UCSD-AML1 (cell line): ENCODE results near the gene RNF112.

ENCODE experiments used
- DNase-seq: peaks from one replicate; lab custom pipeline; 2025; ENCODE audit not compliant: unreplicated experiment; lab: John Stamatoyannopoulos, UW

The RNF112 gene

GRCh38 chr17:19387921-19388521, 23.0 kb upstream of the RNF112 start:
- DNase-seq: no peak

- no peak for DNase-seq
These were observed 21.9 kb upstream of the RNF112 start for GRCh38 chr17:19388791-19389785.

- DNase-seq: no peak
These were observed 20.1 kb upstream of the RNF112 start for GRCh38 chr17:19390951-19391350.

GRCh38 chr17:19391432-19391831, 19.6 kb upstream of the RNF112 start:
- DNase-seq: no peak

- DNase-seq: no peak
These were observed 18.7 kb upstream of the RNF112 start for GRCh38 chr17:19392303-19392702.

GRCh38 chr17:19397556-19398041, 13.4 kb upstream of the RNF112 start:
- no peak for DNase-seq

GRCh38 chr17:19398301-19399181, 12.5 kb upstream of the RNF112 start:
- DNase-seq: peak; percentile 20

GRCh38 chr17:19399750-19400450, 11.1 kb upstream of the RNF112 start:
- no peak for DNase-seq

- no peak for DNase-seq
These were observed 9.6 kb upstream of the RNF112 start for GRCh38 chr17:19401321-19402010.

GRCh38 chr17:19402171-19402570, 8.9 kb upstream of the RNF112 start:
- no peak for DNase-seq

- DNase-seq: no peak
These were observed 8.0 kb upstream of the RNF112 start for GRCh38 chr17:19403021-19403420.

- no peak for DNase-seq
These were observed 6.8 kb upstream of the RNF112 start for GRCh38 chr17:19404264-19404663.

- DNase-seq: no peak
These were observed 5.9 kb upstream of the RNF112 start for GRCh38 chr17:19405114-19405513.

GRCh38 chr17:19407601-19408345, 3.3 kb upstream of the RNF112 start:
- no peak for DNase-seq

GRCh38 chr17:19408346-19408710, 2.7 kb upstream of the RNF112 start:
- no peak for DNase-seq

GRCh38 chr17:19409066-19409465, 2.0 kb upstream of the RNF112 start:
- no peak for DNase-seq

GRCh38 chr17:19409509-19409908, 1.5 kb upstream of the RNF112 start:
- DNase-seq: no peak

GRCh38 chr17:19410091-19410490, 941 bp upstream of the RNF112 start:
- no peak for DNase-seq

GRCh38 chr17:19411631-19412030, 599 bp downstream of the RNF112 start:
- DNase-seq: no peak
